Caco-2 (cell line): Measurements from ENCODE around the gene PCSK9. TPM values are rescaled to one million over a fixed set of nuclear protein-coding genes. Genes with fewer than 3 reads are reported as not detected.
A peak's percentile ranks its signal among the peaks of the same experiment; 100 is the strongest.

Experiments used
- BruUV-seq: library from RNA; stranded (reverse); fragments of 400-500 nt; replicated peaks from 2 replicates; lab custom pipeline; 2021; lab: Mats Ljungman, UMichigan
- CTCF ChIA-PET: fragments of 300-600 bp; sonication (Branson Sonifier 250); formaldehyde crosslinking; loops from one replicate; lab custom pipeline; 2022; ENCODE audit warnings: antibody characterized with exemption; lab: Charles Lee
- POLR2A ChIA-PET: fragments of 300-600 bp; sonication (Branson Sonifier 250); formaldehyde crosslinking; loops from one replicate; lab custom pipeline; 2022; ENCODE audit warnings: antibody characterized with exemption; lab: Charles Lee
- DNase-seq, 2 experiments: peaks; one replicate each; pipeline versions ENCODE4 v3.0.0 to v3.0.0-alpha.2; 2020 to 2022
- H3K27me3 ChIP-seq: replicated peaks from 2 replicates; pipeline ENCODE4 v1.6.0; 2011; ENCODE audit warnings: low read length; ENCODE audit not compliant: control insufficient read depth, insufficient read depth
- H3K36me3 ChIP-seq: 2 replicates; pipeline ENCODE4 v1.5.1; 2011; ENCODE audit warnings: low read length; ENCODE audit not compliant: control insufficient read depth, insufficient read depth
- H3K4me1 ChIP-seq: fragments of 250-450 bp; sonication (Bioruptor Pico); 2 replicates; pipeline ENCODE4 v1.5.1; 2020; ENCODE audit warnings: mild to moderate bottlenecking
- H3K4me3 ChIP-seq: 2 replicates; pipeline ENCODE4 v1.5.1; 2011; ENCODE audit warnings: low read depth, mild to moderate bottlenecking, control low read depth, low read length
- H3K9me3 ChIP-seq: fragments of 250-450 bp; sonication (Bioruptor Pico); 2 replicates; pipeline ENCODE4 v1.5.1; 2020; ENCODE audit warnings: mild to moderate bottlenecking, moderate library complexity
- H3K27ac Mint-ChIP-seq: one replicate; pipeline ENCODE4 v1.8.0; 2022; ENCODE audit warnings: mixed read lengths; ENCODE audit not compliant: unreplicated experiment
- H3K27me3 Mint-ChIP-seq: one replicate; pipeline ENCODE4 v1.8.0; 2022; ENCODE audit warnings: mixed read lengths; ENCODE audit not compliant: insufficient read depth, unreplicated experiment
- H3K36me3 Mint-ChIP-seq: one replicate; pipeline ENCODE4 v1.8.0; 2022; ENCODE audit warnings: mild to moderate bottlenecking, mixed read lengths; ENCODE audit not compliant: insufficient read depth, unreplicated experiment
- H3K4me1 Mint-ChIP-seq: one replicate; pipeline ENCODE4 v1.8.0; 2022; ENCODE audit warnings: low read depth, mixed read lengths; ENCODE audit not compliant: unreplicated experiment
- H3K4me3 Mint-ChIP-seq: one replicate; pipeline ENCODE4 v1.8.0; 2022; ENCODE audit warnings: mild to moderate bottlenecking, moderate library complexity, mixed read lengths; ENCODE audit not compliant: unreplicated experiment
- H3K9me3 Mint-ChIP-seq: one replicate; pipeline ENCODE4 v1.8.0; 2022; ENCODE audit warnings: mixed read lengths; ENCODE audit not compliant: unreplicated experiment
- intact Hi-C: fragments of 100-400 bp; cut with micrococcal nuclease; formaldehyde crosslinking; loops from one replicate; pipeline ENCODE4 v1.10.0; 2022; ENCODE audit not compliant: unreplicated experiment
- total RNA-seq: library from RNA; stranded (reverse); gene quantifications from 2 replicates; pipeline ENCODE4 v1.2.3, GENCODE V29; 2022
- TF ChIP-seq, protein P1 (sequence below), 2 experiments: fragments of 200-600 bp in 1 of 2; IDR thresholded peaks; 1 replicate in 1 of 2; 2 replicates in 1 of 2; pipeline versions ENCODE4 v1.5.1 to v1.8.0; 2011 to 2022; ENCODE audit warnings: antibody characterized with exemption in 1 of 2, control low read depth in 1 of 2, inconsistent platforms in 1 of 2, low read depth in 1 of 2, low read length in 1 of 2, mild to moderate bottlenecking in 1 of 2, moderate library complexity in 1 of 2; ENCODE audit not compliant: insufficient read depth in 1 of 2, severe bottlenecking in 1 of 2, unreplicated experiment in 1 of 2

PCSK9 gene
- total RNA-seq, 1 experiment from 2014 or later: 29.4 TPM

DNA sequence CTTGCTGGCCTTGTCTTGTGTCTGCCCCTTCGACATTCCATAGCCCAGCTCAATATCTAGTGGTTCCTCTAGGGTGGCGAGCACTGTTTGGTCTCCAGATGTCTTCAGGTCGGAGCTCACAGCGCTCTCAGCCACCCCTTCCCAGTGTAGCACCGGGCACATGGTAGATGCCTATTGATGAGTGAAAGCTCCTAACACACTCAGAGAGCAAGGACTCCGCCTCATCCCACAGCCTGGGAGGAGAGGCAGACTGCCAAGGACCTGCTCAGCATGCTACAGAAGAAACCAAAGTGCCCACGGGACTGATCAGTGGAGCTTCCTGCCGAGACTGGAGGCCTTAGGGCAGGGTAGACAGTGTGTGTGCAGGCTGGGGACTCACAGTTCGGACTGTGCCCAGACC, 10.9 kb downstream of the PCSK9 start:
- no TSS peak for BruUV-seq
- H3K4me1 ChIP-seq: no peaks in the 10 kb centered on the region
- ChIA-PET CTCF (interaction anchor here (1.0 kb wide), 1 partner anchor 21 kb away, joined by 3 read pairs; no protein-coding TSS in a partner anchor), POLR2A (no interaction called here)
- Mint-ChIP-seq H3K27me3 (no peaks in the 10 kb centered on the region), H3K4me1 (no peaks in the 10 kb centered on the region), H3K27ac (no peak overlapping the region), H3K4me3 (no peak overlapping the region), H3K36me3 (peaks cover 6% of the 10 kb centered on the region), H3K9me3 (no peaks in the 10 kb centered on the region)
- no peak overlapping the region for H3K4me3 ChIP-seq
- no peak for DNase-seq
- no peaks in the 10 kb centered on the region for H3K9me3 ChIP-seq
- H3K36me3 ChIP-seq: no peaks in the 10 kb centered on the region; the same call in 1 of the 2 replicates
- TF ChIP-seq, protein P1, sequence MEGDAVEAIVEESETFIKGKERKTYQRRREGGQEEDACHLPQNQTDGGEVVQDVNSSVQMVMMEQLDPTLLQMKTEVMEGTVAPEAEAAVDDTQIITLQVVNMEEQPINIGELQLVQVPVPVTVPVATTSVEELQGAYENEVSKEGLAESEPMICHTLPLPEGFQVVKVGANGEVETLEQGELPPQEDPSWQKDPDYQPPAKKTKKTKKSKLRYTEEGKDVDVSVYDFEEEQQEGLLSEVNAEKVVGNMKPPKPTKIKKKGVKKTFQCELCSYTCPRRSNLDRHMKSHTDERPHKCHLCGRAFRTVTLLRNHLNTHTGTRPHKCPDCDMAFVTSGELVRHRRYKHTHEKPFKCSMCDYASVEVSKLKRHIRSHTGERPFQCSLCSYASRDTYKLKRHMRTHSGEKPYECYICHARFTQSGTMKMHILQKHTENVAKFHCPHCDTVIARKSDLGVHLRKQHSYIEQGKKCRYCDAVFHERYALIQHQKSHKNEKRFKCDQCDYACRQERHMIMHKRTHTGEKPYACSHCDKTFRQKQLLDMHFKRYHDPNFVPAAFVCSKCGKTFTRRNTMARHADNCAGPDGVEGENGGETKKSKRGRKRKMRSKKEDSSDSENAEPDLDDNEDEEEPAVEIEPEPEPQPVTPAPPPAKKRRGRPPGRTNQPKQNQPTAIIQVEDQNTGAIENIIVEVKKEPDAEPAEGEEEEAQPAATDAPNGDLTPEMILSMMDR (IDR thresholded peaks at IDR 0.05; ENCODE audit: insufficient read depth in 1 of 2, low read depth in 1 of 2, low read length in 1 of 2, severe bottlenecking in 1 of 2, unreplicated experiment in 1 of 2): no peak
- intact Hi-C loops: no loop called here
- H3K27me3 ChIP-seq: no peaks in the 10 kb centered on the region

DNA sequence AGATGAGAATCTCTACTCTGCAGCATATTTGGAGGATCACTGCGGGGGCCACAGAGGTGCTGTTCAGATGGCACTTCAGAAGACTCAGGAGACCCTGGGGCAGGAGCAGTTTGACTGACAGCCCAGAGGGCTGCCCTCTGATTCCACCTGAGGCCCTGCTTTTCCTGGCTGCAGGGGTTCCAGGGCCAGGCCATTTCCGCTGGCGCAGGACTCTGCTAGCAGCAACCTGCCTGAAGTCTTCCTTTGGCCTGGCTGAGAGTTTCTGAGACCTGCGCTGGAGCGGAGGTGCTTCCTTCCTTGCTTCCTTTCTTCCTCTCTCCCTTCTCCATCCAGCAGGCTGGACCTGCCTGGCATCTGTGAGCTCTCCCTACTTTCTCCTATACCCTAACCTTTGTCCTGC, 11.8 kb downstream of the PCSK9 start:
- H3K9me3 ChIP-seq: no peaks in the 10 kb centered on the region
- TF ChIP-seq, protein P1 (IDR thresholded peaks at IDR 0.05; ENCODE audit: insufficient read depth in 1 of 2, low read depth in 1 of 2, low read length in 1 of 2, severe bottlenecking in 1 of 2, unreplicated experiment in 1 of 2): no peak
- H3K36me3 Mint-ChIP-seq: peaks cover 6% of the 10 kb centered on the region
- H3K27ac Mint-ChIP-seq: no peak overlapping the region
- no peaks in the 10 kb centered on the region for H3K27me3 Mint-ChIP-seq
- ChIA-PET CTCF (no interaction called here), POLR2A (no interaction called here)
- intact Hi-C loops: no loop called here
- H3K4me1 ChIP-seq: no peaks in the 10 kb centered on the region
- H3K4me3 ChIP-seq: no peak overlapping the region
- no peaks in the 10 kb centered on the region for H3K4me1 Mint-ChIP-seq
- H3K27me3 ChIP-seq: no peaks in the 10 kb centered on the region
- H3K9me3 Mint-ChIP-seq: no peaks in the 10 kb centered on the region
- peak in 1 of 2 experiments; percentile 9 for DNase-seq
- no TSS peak for BruUV-seq
- no peak overlapping the region for H3K4me3 Mint-ChIP-seq
- no peaks in the 10 kb centered on the region; the same call in 1 of the 2 replicates for H3K36me3 ChIP-seq

DNA sequence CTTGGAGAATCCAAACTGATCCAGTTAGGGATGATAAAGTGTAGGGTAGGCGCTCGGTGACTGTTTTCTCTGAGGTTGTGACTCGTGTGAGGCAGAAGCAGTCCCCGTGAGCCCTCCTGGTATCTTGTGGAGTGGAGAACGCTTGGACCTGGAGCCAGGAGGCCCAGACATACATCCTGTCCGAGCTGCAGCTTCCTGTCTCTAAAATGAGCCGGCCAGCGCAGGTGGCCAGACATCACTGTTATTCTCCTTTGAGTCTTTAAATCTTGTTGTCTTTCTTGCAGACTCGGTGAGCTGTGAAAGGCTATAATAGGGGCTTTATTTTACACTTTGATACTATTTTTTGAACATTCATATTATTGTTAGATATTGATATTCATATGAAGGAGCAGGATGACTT, 12.3 kb downstream of the PCSK9 start:
- DNase-seq: peak in 1 of 2 experiments; percentile 11
- H3K9me3 ChIP-seq: no peaks in the 10 kb centered on the region
- Mint-ChIP-seq H3K9me3 (no peaks in the 10 kb centered on the region), H3K36me3 (peaks cover 8% of the 10 kb centered on the region), H3K27me3 (no peaks in the 10 kb centered on the region), H3K4me1 (no peaks in the 10 kb centered on the region), H3K4me3 (no peak overlapping the region), H3K27ac (no peak overlapping the region)
- H3K27me3 ChIP-seq: no peaks in the 10 kb centered on the region
- no peaks in the 10 kb centered on the region; the same call in 1 of the 2 replicates for H3K36me3 ChIP-seq
- no peak overlapping the region for H3K4me3 ChIP-seq
- BruUV-seq: no TSS peak
- TF ChIP-seq, protein P1 (IDR thresholded peaks at IDR 0.05; ENCODE audit: insufficient read depth in 1 of 2, low read depth in 1 of 2, low read length in 1 of 2, severe bottlenecking in 1 of 2, unreplicated experiment in 1 of 2): no peak
- ChIA-PET POLR2A (no interaction called here), CTCF (no interaction called here)
- intact Hi-C loops: no loop called here
- H3K4me1 ChIP-seq: no peaks in the 10 kb centered on the region
